Activated CD4-positive, alpha-beta T cell treated with anti-CD3 and anti-CD28 coated beads, Interleukin-10, Interleukin-2, amounts not matched to agents 100 ng/mL and 50 ng/mL, durations not matched to agents 16 hours and 8 hours (primary cell): Measurements from ENCODE around the gene NELL1.
"Not testable (repeated sequence)": the region's sequence is repeated elsewhere in the genome, so short reads cannot be mapped to it uniquely, and the experiment has no call there.

Experiments used
- DNase-seq: peaks from one replicate; pipeline ENCODE4 v3.0.0-alpha.2; 2020

The NELL1 gene

GRCh38 chr11:21258414-21258813 lies 589.0 kb downstream of the NELL1 start:
- DNase-seq, result no peak

- DNase-seq, result no peak
Observed at GRCh38 chr11:21260101-21260500, 590.7 kb downstream of the NELL1 start.

- DNase-seq, result no peak
Observed at GRCh38 chr11:21262992-21263391, 593.6 kb downstream of the NELL1 start.

- no peak for DNase-seq
Observed at GRCh38 chr11:21264125-21264524, 594.7 kb downstream of the NELL1 start.

GRCh38 chr11:21268036-21268435 lies 598.6 kb downstream of the NELL1 start:
- no peak for DNase-seq

- DNase-seq, result not testable (repeated sequence)
Observed at GRCh38 chr11:21272139-21272538, 602.8 kb downstream of the NELL1 start.

- DNase-seq, result no peak
Observed at GRCh38 chr11:21278840-21279239, 609.5 kb downstream of the NELL1 start.

- DNase-seq, result no peak
Observed at GRCh38 chr11:21285104-21285503, 615.7 kb downstream of the NELL1 start.

- DNase-seq, result no peak
Observed at GRCh38 chr11:21289686-21290085, 620.3 kb downstream of the NELL1 start.

GRCh38 chr11:21295508-21295907 lies 626.1 kb downstream of the NELL1 start:
- no peak for DNase-seq

GRCh38 chr11:21301981-21302380 lies 632.6 kb downstream of the NELL1 start:
- no peak for DNase-seq

GRCh38 chr11:21306739-21307358 lies 637.5 kb downstream of the NELL1 start:
- no peak for DNase-seq

GRCh38 chr11:21307874-21308273 lies 638.5 kb downstream of the NELL1 start:
- DNase-seq, result no peak

- no peak for DNase-seq
Observed at GRCh38 chr11:21316591-21316990, 647.2 kb downstream of the NELL1 start.

GRCh38 chr11:21321072-21321471 lies 651.7 kb downstream of the NELL1 start:
- no peak for DNase-seq

- no peak for DNase-seq
Observed at GRCh38 chr11:21321530-21321929, 652.1 kb downstream of the NELL1 start.

GRCh38 chr11:21323617-21324016 lies 654.2 kb downstream of the NELL1 start:
- no peak for DNase-seq

GRCh38 chr11:21343204-21343603 lies 673.8 kb downstream of the NELL1 start:
- no peak for DNase-seq

GRCh38 chr11:21346361-21346760 lies 677.0 kb downstream of the NELL1 start:
- DNase-seq, result no peak

GRCh38 chr11:21350613-21351012 lies 681.2 kb downstream of the NELL1 start:
- no peak for DNase-seq

GRCh38 chr11:21353425-21353824 lies 684.0 kb downstream of the NELL1 start:
- DNase-seq, result no peak

- DNase-seq, result no peak
Observed at GRCh38 chr11:21364866-21365624, 695.7 kb downstream of the NELL1 start.

- DNase-seq, result no peak
Observed at GRCh38 chr11:21369947-21370346, 700.6 kb downstream of the NELL1 start.

- DNase-seq, result no peak
Observed at GRCh38 chr11:21371044-21371443, 701.7 kb downstream of the NELL1 start.

GRCh38 chr11:21372672-21373071 lies 703.3 kb downstream of the NELL1 start:
- DNase-seq, result no peak
